NCI-H1105 treated with DMSO at 0.1 percent for 48 hours (cell line): ENCODE results near the gene HES4.
A peak's percentile ranks its signal among the peaks of the same experiment; 100 is the strongest.
"Not testable (repeated sequence)": the region's sequence is repeated elsewhere in the genome, so short reads cannot be mapped to it uniquely, and the experiment has no call there.

Experiments used
- DNase-seq: peaks from one replicate; lab custom pipeline; 2025; lab: John Stamatoyannopoulos, UW

Gene HES4

DNA sequence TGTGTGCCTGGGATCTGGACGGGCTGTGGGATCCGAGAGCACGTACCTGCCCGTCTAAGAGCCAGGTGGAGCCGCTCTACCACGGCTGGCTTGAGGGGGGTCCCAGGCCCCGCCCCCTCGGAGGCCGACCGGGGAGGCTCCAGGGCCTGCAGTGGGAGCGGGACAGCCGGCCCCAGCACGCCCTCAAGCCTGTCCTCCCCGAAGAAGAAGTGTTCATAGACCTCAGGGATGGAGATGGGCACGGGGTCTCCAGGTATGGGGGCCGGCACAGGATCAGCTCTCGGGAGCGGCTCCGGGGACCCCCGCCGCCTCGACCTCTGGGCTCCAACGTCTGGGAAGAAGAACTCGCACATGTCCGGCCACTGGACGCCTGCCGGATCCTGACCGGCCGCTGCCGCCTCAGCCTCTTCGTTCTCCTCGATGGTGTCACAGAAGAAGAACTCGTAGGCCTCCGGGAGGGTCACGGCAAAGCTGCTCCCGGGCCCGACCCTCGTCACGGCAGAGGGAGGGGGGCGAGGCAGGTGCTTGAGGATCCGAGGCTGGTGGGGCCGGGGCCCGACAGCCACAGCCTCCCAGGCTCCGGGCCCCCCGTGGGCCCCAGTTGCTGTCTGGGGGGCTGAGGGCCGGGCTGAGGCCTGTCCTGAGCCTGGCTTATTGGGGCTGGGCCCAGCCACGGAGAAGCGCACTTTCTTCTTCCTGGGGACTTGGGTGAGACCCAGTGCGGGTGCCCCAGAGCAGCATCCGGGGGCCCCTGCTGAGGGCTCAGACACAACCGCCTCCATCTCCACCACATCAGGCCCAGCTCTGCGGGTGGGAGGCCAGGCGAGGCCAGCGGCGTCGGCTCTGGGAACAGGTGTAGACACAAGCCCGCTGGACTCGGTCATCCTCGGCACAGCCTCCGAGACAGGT, 20.8 kb downstream of the HES4 start:
- DNase-seq = no peak

GRCh38 chr1:978069-978834, 21.6 kb downstream of the HES4 start:
- DNase-seq = no peak

DNA sequence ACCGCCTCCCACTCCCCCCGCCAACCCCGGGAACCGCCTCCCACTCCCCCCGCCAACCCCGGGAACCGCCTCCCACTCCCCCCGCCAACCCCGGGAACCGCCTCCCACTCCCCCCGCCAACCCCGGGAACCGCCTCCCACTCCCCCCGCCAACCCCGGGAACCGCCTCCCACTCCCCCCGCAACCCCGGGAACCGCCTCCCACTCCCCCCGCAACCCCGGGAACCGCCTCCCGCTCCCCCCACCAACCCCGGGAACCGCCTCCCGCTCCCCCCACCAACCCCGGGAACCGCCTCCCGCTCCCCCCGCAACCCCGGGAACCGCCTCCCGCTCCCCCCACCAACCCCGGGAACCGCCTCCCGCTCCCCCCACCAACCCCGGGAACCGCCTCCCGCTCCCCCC, 23.1 kb downstream of the HES4 start:
- DNase-seq = not testable (repeated sequence)

GRCh38 chr1:975896-976683, 23.8 kb downstream of the HES4 start:
- peak; percentile 62 for DNase-seq

DNA sequence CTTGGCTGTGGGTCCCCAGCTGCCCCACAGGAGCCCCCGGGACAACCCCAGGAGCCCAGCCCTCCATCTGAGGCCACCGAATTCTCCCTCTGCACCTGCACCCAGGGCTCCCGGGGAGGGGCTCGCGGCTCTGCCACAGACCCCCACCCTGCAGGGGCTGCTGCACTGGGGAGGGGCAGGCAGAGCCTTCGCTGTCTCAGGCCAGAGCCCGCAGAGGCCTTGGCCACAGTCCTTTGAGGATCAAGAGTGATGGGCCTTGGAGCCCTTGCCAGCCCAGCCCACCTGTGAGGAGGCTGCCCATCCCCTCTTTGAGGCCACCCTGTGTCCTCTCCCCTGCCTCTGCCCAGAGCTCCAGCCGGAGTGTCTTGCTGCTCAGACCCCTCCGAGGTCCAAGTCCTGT, 24.5 kb downstream of the HES4 start:
- no peak for DNase-seq

DNA sequence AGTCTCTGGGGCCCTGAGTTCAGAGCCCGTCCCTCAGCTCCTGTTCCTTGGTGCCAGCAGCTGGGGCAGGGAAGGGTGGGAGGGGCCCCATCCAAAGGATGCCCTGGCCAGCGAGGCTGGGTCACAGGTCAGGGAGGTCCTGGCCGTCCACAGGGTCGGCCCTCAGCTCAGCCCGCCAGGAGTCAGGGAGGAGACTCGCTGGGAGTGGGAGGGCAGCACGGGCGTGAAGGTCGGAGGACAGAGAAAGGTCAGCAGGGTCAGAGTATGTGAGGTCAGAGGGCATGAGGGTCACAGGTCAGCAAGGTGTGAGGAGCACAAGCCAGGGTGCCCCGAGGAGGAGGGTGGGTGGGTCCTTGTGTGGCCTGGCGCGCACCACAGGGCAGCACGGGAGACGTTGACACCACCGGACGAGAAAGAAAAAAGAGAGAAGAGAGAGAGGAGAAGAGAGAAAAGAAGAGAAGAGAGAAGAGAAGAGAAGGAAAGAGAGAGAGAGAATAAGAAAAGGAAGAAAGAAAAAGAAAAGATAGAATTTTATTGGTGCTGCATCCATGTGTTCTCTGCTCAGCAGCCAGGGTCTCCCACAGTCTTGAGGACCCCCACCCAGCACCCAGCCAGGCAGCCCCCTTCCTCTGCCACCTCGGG, 25.1 kb downstream of the HES4 start:
- no peak for DNase-seq

GRCh38 chr1:974293-974640, 25.6 kb downstream of the HES4 start:
- DNase-seq = no peak

GRCh38 chr1:973459-974292, 26.2 kb downstream of the HES4 start:
- no peak for DNase-seq

DNA sequence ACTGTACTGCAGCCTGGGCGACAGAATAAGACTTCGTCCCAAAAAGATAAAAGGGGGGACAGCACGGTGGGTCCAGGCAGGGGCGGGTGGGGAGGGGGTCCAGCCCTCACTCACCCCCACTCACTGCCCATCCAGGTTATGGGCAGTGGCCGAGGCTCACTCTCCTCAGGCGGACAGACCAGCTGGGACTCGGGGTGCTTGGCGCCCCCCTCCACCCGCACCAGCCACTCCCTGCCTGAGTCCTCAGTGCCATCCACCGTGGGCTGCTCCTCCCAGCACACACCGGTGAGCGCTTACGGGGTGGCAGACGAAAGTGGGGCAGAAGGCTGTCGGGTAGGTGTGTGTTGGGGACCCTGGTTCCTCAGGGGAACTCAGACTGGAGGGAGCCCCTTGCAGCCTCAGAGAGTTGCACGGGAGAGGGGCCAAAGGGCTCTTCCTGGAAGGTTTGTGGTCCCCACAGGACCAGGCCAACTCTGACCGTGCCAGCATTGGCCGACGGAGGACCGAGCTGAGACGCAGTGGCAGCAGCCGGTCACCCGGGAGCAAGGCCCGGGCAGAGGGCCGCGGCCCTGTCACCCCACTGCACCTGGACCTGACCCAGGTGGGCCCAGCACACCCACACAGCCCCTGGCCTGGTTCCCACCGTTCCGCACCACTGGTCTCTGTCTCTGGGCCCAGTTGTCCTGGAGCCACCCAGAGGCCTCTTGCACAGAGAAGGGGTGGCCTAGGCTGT, 27.0 kb downstream of the HES4 start:
- DNase-seq = no peak

DNA sequence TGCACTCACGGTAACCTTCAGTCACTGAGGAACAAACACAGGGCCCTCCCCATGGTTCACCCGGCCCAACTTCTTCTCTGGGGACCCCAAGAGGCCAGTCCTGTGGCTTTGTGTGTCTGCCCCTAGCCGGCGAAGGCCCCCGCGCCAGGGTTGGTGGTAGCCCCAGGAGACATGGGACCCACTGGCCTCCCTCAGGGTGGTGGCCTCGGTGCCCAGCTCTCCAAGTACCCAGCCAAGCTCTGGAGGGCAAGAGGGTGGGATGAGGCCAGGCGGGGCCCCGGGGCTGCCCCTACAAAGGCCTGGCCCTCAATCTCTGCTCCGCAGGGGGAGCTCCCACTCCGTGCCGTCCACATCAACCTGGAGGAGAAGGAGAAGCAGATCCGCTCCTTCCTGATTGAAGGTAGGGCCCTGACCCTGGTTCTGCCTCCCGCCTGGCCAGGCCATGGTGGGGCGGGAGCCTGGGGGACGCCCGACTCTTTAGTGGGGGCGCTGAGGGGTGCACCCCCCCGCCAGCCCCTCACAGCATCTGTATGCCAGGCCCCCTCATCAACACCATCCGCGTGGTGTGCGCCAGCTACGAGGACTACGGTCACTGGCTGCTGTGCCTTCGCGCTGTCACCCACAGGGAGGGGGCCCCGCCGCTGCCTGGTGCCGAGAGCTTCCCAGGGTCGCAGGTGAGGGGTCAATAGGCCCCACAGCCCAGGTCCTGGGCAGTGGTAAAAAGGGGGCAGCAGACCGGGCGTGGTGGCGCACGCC, 28.0 kb downstream of the HES4 start:
- DNase-seq = no peak

GRCh38 chr1:970973-971730, 28.7 kb downstream of the HES4 start:
- no peak for DNase-seq

GRCh38 chr1:970242-970972, 29.5 kb downstream of the HES4 start:
- DNase-seq = peak; percentile 7

DNA sequence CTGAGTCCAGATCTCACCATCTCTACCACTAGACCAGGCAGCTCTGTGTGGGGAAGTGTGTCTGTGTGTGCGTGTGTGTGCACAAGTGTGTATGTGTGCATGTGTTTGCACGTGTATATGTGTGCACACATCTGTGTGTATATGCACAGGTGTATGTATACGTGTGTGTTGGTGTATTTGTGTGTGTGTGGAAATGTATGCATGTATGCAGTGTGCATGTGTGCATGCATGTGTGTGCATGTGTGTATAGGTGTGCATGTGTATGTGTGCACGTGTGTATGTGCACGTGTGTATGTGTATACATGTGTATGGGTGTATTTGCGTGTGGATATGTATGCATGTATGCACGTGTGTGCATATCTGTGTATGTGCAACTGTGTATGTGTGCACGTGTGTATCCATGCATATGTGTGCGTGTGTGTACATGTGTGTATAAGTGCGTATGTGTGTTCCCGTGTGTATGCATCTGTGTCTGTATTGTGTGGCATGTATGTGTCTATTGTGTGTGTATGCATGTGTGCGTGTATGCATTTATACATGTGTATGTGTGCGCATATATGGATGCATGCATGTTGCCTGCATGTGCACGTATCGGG, 30.5 kb downstream of the HES4 start:
- DNase-seq = no peak

DNA sequence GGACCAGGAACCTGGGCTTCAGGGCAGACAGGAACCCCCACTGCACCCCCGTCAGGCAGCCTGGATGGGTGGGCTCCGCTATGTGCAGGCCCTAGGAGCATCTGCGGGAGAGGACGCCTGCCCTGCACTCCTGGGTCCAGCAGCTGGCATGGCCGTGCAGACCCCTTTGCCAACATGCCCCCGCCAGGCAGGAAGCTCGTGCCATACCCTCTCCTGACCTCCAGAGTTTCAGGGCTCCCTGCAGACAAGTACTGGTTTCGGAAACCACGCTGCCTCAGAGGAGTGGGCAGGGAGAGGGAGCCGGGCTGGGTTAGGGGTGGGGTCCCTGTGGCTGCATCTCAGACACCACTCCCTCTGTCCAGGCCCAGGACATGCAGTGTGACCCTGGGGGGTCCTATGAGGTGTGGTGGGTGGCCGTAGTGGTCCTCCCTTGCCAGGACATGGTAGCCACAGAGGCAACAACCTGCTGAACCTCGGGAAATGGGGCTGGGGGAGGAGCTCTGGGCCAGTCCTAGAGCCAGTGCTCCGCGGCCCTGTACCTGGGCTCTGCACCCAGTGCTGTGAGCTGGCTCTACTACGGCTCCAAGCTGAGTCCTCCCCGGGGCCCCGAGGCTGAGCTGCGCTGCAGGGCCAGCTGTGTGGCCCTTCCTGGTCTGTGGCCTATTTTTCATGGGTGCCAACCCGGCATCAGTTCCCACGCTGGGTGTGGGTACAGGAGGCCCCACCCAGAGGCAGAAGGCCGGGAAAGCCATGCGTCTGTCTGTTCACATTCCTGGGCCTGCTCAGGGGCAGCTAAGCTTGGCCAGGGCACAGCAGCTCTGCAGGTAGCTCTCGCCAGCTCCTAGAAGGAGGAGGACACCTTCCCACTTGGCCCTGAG, 32.2 kb downstream of the HES4 start:
- DNase-seq = no peak

DNA sequence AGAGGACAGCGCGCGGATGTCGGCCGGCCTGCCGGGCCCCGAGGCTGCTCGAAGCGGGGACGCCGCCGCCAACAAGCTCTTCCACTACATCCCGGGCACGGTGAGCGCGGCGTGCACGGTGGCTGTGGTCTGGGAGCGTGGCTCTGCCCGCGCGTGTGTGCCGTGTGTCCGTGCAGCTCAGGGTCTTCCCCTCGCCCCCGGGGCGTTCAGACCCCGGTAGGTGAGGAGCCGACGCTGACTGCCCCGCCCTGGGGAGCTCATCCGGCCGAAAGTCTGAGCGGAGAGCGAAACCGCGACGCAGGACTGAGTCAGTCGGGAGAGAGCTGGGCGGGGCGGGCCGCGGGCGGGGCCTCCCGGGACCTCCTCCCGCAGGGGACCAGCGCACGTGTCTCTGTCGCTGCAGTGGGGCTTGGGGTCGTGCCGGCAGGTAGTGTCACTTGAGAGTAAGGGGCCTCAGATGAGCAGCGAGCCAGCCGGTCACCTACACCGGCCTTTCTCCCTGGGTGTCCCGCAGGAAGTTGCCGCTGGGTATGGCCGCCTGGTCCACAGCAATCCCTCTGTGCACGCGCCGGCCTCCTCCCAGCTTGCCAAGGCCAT, 33.1 kb downstream of the HES4 start:
- DNase-seq = peak; percentile 6

- no peak for DNase-seq
Measured at GRCh38 chr1:966135-966703, 33.7 kb downstream of the HES4 start, which contains the start of gene PLEKHN1. Gene PLEKHN1, plus strand, starts transcription at chr1:966482. Its CDS starts 50 bp downstream, at chr1:966532.
